ENCODE data around the gene BNC2.

Gene BNC2

GRCh38 chr9:16832101-16832500 lies 38.4 kb downstream of the BNC2 start:
- H3K9me3 Mint-ChIP-seq, result peaks cover 0 to 7% of the 10 kb centered on the region in 2 donors
- peaks cover 27% of the 10 kb centered on the region for H3K27me3 Mint-ChIP-seq
- ATAC-seq, result no peak
- no peaks in the 10 kb centered on the region for H3K4me1 Mint-ChIP-seq
- H3K27ac Mint-ChIP-seq, result no peak overlapping the region
- no peak for DNase-seq
- no peak overlapping the region for H3K4me3 Mint-ChIP-seq

- Mint-ChIP-seq H3K4me3 (no peak overlapping the region), H3K9me3 (peaks cover 0 to 7% of the 10 kb centered on the region in 2 donors), H3K4me1 (no peaks in the 10 kb centered on the region), H3K27ac (no peak overlapping the region), H3K27me3 (peaks cover 37% of the 10 kb centered on the region)
- ATAC-seq, result no peak
- DNase-seq, result no peak
These were observed 39.7 kb downstream of the BNC2 start for GRCh38 chr9:16830806-16831205.

- Mint-ChIP-seq H3K27me3 (peaks cover 39% of the 10 kb centered on the region), H3K9me3 (peaks cover 0 to 7% of the 10 kb centered on the region in 2 donors), H3K4me3 (no peak overlapping the region), H3K4me1 (no peaks in the 10 kb centered on the region), H3K27ac (no peak overlapping the region)
- ATAC-seq (no peak), DNase-seq (no peak)
These were observed 41.9 kb downstream of the BNC2 start for GRCh38 chr9:16828340-16829281.

GRCh38 chr9:16825971-16826625 lies 44.4 kb downstream of the BNC2 start:
- Mint-ChIP-seq H3K27me3 (peaks cover 32% of the 10 kb centered on the region), H3K4me3 (no peak overlapping the region), H3K27ac (no peak overlapping the region), H3K4me1 (no peaks in the 10 kb centered on the region), H3K9me3 (no peaks in the 10 kb centered on the region)
- DNase-seq (no peak), ATAC-seq (no peak)

GRCh38 chr9:16825331-16825725 lies 45.1 kb downstream of the BNC2 start:
- Mint-ChIP-seq H3K27me3 (peaks cover 32% of the 10 kb centered on the region), H3K4me3 (no peak overlapping the region), H3K4me1 (no peaks in the 10 kb centered on the region), H3K9me3 (no peaks in the 10 kb centered on the region), H3K27ac (no peak overlapping the region)
- DNase-seq, result no peak
- no peak for ATAC-seq

GRCh38 chr9:16824545-16825330 lies 45.7 kb downstream of the BNC2 start:
- Mint-ChIP-seq H3K9me3 (no peaks in the 10 kb centered on the region), H3K27me3 (peaks cover 32% of the 10 kb centered on the region), H3K4me3 (no peak overlapping the region), H3K4me1 (no peaks in the 10 kb centered on the region), H3K27ac (no peak overlapping the region)
- ATAC-seq, result no peak
- DNase-seq, result no peak

GRCh38 chr9:16823906-16824305 lies 46.6 kb downstream of the BNC2 start:
- Mint-ChIP-seq H3K27me3 (peaks cover 28% of the 10 kb centered on the region), H3K9me3 (no peaks in the 10 kb centered on the region), H3K4me1 (no peaks in the 10 kb centered on the region), H3K27ac (no peak overlapping the region), H3K4me3 (no peak overlapping the region)
- no peak for ATAC-seq
- DNase-seq, result no peak

GRCh38 chr9:16821344-16821743 lies 49.1 kb downstream of the BNC2 start:
- ATAC-seq (no peak), DNase-seq (no peak)
- Mint-ChIP-seq H3K9me3 (no peaks in the 10 kb centered on the region), H3K4me1 (no peaks in the 10 kb centered on the region), H3K4me3 (no peak overlapping the region), H3K27me3 (peaks cover 7% of the 10 kb centered on the region), H3K27ac (no peak overlapping the region)

GRCh38 chr9:16817514-16817913 lies 53.0 kb downstream of the BNC2 start:
- Mint-ChIP-seq H3K4me1 (no peaks in the 10 kb centered on the region), H3K27ac (no peak overlapping the region), H3K4me3 (no peak overlapping the region), H3K9me3 (no peaks in the 10 kb centered on the region), H3K27me3 (no peaks in the 10 kb centered on the region)
- ATAC-seq (no peak), DNase-seq (no peak)

- ATAC-seq (no peak), DNase-seq (no peak)
- no peak overlapping the region for H3K27ac Mint-ChIP-seq
- H3K27me3 Mint-ChIP-seq, result no peaks in the 10 kb centered on the region
- H3K4me1 Mint-ChIP-seq, result no peaks in the 10 kb centered on the region
- H3K4me3 Mint-ChIP-seq, result no peak overlapping the region
- H3K9me3 Mint-ChIP-seq, result no peaks in the 10 kb centered on the region
These were observed 53.5 kb downstream of the BNC2 start for GRCh38 chr9:16817002-16817401.

GRCh38 chr9:16816011-16816410 lies 54.5 kb downstream of the BNC2 start:
- no peaks in the 10 kb centered on the region for H3K4me1 Mint-ChIP-seq
- H3K27ac Mint-ChIP-seq, result no peak overlapping the region
- ATAC-seq, result no peak
- no peak for DNase-seq
- H3K27me3 Mint-ChIP-seq, result no peaks in the 10 kb centered on the region
- H3K9me3 Mint-ChIP-seq, result no peaks in the 10 kb centered on the region
- H3K4me3 Mint-ChIP-seq, result no peak overlapping the region

GRCh38 chr9:16815079-16815478 lies 55.4 kb downstream of the BNC2 start:
- no peaks in the 10 kb centered on the region for H3K9me3 Mint-ChIP-seq
- H3K27ac Mint-ChIP-seq, result no peak overlapping the region
- H3K4me3 Mint-ChIP-seq, result no peak overlapping the region
- DNase-seq (no peak), ATAC-seq (no peak)
- no peaks in the 10 kb centered on the region for H3K27me3 Mint-ChIP-seq
- H3K4me1 Mint-ChIP-seq, result no peaks in the 10 kb centered on the region

- DNase-seq (no peak), ATAC-seq (no peak)
- no peak overlapping the region for H3K4me3 Mint-ChIP-seq
- H3K27ac Mint-ChIP-seq, result no peak overlapping the region
- no peaks in the 10 kb centered on the region for H3K9me3 Mint-ChIP-seq
- H3K4me1 Mint-ChIP-seq, result no peaks in the 10 kb centered on the region
- H3K27me3 Mint-ChIP-seq, result no peaks in the 10 kb centered on the region
These were observed 56.6 kb downstream of the BNC2 start for GRCh38 chr9:16813838-16814237.

- no peak overlapping the region for H3K4me3 Mint-ChIP-seq
- H3K9me3 Mint-ChIP-seq, result no peaks in the 10 kb centered on the region
- DNase-seq (no peak), ATAC-seq (no peak)
- no peak overlapping the region for H3K27ac Mint-ChIP-seq
- no peaks in the 10 kb centered on the region for H3K27me3 Mint-ChIP-seq
- H3K4me1 Mint-ChIP-seq, result no peaks in the 10 kb centered on the region
These were observed 58.3 kb downstream of the BNC2 start for GRCh38 chr9:16811987-16812685.

GRCh38 chr9:16809912-16810610 lies 60.4 kb downstream of the BNC2 start:
- Mint-ChIP-seq H3K4me1 (no peaks in the 10 kb centered on the region), H3K27me3 (no peaks in the 10 kb centered on the region), H3K4me3 (no peak overlapping the region), H3K9me3 (no peaks in the 10 kb centered on the region), H3K27ac (no peak overlapping the region)
- DNase-seq, result no peak
- ATAC-seq, result no peak
